Gastroesophageal sphincter (tissue), 4 donors: ENCODE results near the gene DTWD1. TPM values are rescaled to one million over a fixed set of nuclear protein-coding genes. Genes with fewer than 3 reads are reported as not detected.

Experiments used
- ATAC-seq: fragments of 150-250 bp; one replicate; pipeline ENCODE4 v1.9.1; 2016; ENCODE audit warnings: mild to moderate bottlenecking, moderate library complexity
- H3K27ac ChIP-seq, 4 donors: fragments of 200-600 bp; sonication (generic) in 3 of 4; 1 replicate in 3 of 4; 2 replicates in 1 of 4; pipeline ENCODE4 v1.5.1; 2016 to 2019
- H3K27me3 ChIP-seq: fragments of 200-600 bp; sonication (generic); one replicate; pipeline ENCODE4 v1.5.1; 2019
- H3K36me3 ChIP-seq, 2 donors: fragments of 200-600 bp; sonication (generic); one replicate each; pipeline ENCODE4 v1.5.1; 2019; ENCODE audit warnings: control low read depth in 1 of 2
- H3K4me1 ChIP-seq, 3 donors: fragments of 200-600 bp; sonication (generic); 1 replicate in 2 of 3; 2 replicates in 1 of 3; pipeline ENCODE4 v1.5.1; 2016 to 2019; ENCODE audit warnings: control low read depth in 2 of 3
- H3K4me3 ChIP-seq, 2 donors: fragments of 200-600 bp; sonication (generic); one replicate each; pipeline ENCODE4 v1.5.1; 2019; ENCODE audit warnings: mild to moderate bottlenecking in 1 of 2, moderate library complexity in 1 of 2
- H3K9me3 ChIP-seq, 3 donors: fragments of 200-600 bp; sonication (generic); one replicate each; pipeline ENCODE4 v1.5.1; 2017 to 2019; ENCODE audit warnings: control low read depth in 2 of 3
- EP300 ChIP-seq: sonication (generic); formaldehyde crosslinking; IDR thresholded peaks from one replicate; pipeline ENCODE4 v1.6.1; 2017; ENCODE audit warnings: antibody characterized with exemption, mild to moderate bottlenecking
- POLR2A ChIP-seq, 2 donors: fragments of 450-650 bp; IDR thresholded peaks; one replicate each; pipeline ENCODE4 v1.6.1; 2017; ENCODE audit warnings: antibody characterized with exemption in 2 of 2, mild to moderate bottlenecking in 2 of 2, moderate library complexity in 1 of 2
- POLR2AphosphoS5 ChIP-seq: sonication (generic); formaldehyde crosslinking; IDR thresholded peaks from one replicate; pipeline ENCODE4 v1.6.1; 2017; ENCODE audit warnings: antibody characterized with exemption
- WGBS, 2 donors: methylation state at CpG; one replicate each; pipeline ENCODE4 v1.1.5; 2018; ENCODE audit warnings: low coverage in 1 of 2; 5-methylcytosine and 5-hydroxymethylcytosine counted together
- total RNA-seq, 4 donors: library from RNA; depleted of rRNA; stranded (reverse); fragments of >200 nt; gene quantifications; one replicate each; pipeline ENCODE4 v1.1.0, GENCODE V29; 2016
- TF ChIP-seq, protein P1 (sequence below), 4 experiments: fragments of 200-600 bp in 2 of 4; fragments of 450-650 bp in 2 of 4; sonication (generic) in 1 of 4; IDR thresholded peaks; one replicate each; pipeline ENCODE4 v1.5.1; 2017 to 2019; ENCODE audit warnings: antibody characterized with exemption in 4 of 4, mild to moderate bottlenecking in 2 of 4, moderate library complexity in 2 of 4

DTWD1 gene
- total RNA-seq, 4 donors from 2014 or later: 27.4 to 44.4 (median 29.2) TPM

DNA sequence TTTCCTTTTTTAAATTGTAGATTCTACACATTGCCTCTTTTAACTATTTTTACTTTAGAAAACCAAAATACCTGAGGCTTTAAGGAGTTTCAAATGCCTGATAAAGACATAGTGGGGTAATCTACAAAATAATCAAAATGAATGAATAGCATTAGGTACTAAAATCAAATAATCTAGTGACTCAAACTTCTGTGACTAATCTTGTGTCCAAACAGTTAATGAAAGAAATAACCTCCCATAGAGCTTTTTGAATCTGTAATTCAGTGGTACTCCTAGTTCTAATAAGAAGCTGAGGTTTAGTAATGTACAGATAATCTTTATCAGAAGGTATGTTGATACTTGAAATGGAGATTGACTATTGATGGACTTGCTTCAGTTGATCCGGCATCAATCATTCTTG is 53.0 kb downstream of the DTWD1 start:
- H3K27me3 ChIP-seq: no peaks in the 10 kb centered on the region
- ATAC-seq: no peak
- TF ChIP-seq POLR2A (IDR thresholded peaks at IDR 0.05) (no peak), POLR2AphosphoS5 (no peak), EP300 (no peak)
- TF ChIP-seq, protein P1, sequence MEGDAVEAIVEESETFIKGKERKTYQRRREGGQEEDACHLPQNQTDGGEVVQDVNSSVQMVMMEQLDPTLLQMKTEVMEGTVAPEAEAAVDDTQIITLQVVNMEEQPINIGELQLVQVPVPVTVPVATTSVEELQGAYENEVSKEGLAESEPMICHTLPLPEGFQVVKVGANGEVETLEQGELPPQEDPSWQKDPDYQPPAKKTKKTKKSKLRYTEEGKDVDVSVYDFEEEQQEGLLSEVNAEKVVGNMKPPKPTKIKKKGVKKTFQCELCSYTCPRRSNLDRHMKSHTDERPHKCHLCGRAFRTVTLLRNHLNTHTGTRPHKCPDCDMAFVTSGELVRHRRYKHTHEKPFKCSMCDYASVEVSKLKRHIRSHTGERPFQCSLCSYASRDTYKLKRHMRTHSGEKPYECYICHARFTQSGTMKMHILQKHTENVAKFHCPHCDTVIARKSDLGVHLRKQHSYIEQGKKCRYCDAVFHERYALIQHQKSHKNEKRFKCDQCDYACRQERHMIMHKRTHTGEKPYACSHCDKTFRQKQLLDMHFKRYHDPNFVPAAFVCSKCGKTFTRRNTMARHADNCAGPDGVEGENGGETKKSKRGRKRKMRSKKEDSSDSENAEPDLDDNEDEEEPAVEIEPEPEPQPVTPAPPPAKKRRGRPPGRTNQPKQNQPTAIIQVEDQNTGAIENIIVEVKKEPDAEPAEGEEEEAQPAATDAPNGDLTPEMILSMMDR (IDR thresholded peaks at IDR 0.05): no peak
- no peak overlapping the region for H3K4me3 ChIP-seq
- H3K36me3 ChIP-seq: no peaks in the 10 kb centered on the region
- H3K27ac ChIP-seq: no peak overlapping the region
- 100% methylated on average over 1 of the region's 1 CpG for WGBS, 2 donors
- H3K4me1 ChIP-seq: no peaks in the 10 kb centered on the region
- no peaks in the 10 kb centered on the region for H3K9me3 ChIP-seq

DNA sequence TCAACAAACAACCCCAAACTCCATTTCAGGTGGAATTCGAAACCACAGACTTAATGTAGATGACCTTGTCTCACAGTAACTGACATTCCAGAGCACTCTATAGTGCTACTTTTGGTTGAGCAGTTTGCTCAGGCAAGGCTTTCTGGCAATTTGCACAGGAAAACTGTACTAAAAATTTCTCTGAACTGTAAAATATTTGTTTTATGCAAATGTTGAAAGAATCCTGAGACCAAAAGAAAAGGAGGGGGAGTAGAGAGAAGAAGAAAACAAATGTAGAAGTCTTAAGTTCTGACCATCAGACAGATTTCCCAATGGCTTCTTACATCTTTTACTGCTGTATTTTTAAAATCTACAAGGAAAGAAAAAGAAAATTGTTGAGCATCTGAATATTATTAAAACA is 53.5 kb downstream of the DTWD1 start:
- H3K36me3 ChIP-seq: no peaks in the 10 kb centered on the region
- ATAC-seq: no peak
- no peaks in the 10 kb centered on the region for H3K27me3 ChIP-seq
- no peaks in the 10 kb centered on the region for H3K9me3 ChIP-seq
- peak overlapping the region in 1 of 4 donors; percentile 51 for H3K27ac ChIP-seq
- H3K4me3 ChIP-seq: no peak overlapping the region
- WGBS, 2 donors: 67 to 70% methylated on average over 1 of the region's 1 CpG
- TF ChIP-seq, protein P1 (IDR thresholded peaks at IDR 0.05): no peak
- no peak for TF ChIP-seq EP300
- TF ChIP-seq POLR2A (IDR thresholded peaks at IDR 0.05): no peak
- TF ChIP-seq POLR2AphosphoS5: no peak
- no peaks in the 10 kb centered on the region for H3K4me1 ChIP-seq

DNA sequence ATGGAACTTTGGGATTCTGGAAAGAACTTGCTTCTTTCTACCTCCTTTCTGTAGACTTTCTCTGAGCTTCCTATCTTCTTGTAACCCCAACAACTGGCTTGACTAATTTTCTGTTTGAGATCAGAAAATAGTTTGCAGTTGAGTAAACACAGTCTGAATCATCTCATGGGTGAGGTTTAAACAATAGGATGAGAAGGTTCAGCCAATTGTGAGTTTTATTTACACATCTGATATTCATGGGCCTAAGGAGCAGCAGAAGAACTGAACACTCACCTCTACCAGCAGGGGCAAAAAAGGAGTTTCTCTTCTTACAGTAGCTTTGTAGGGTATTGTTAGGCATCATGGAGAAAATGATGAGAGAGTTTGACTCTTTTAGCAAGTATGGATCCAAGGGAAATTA is 54.2 kb downstream of the DTWD1 start:
- no peak for TF ChIP-seq POLR2A (IDR thresholded peaks at IDR 0.05)
- TF ChIP-seq, protein P1 (IDR thresholded peaks at IDR 0.05): peak in 1 of 4 experiments; percentile 5
- Histone ChIP-seq H3K27ac (no peak overlapping the region), H3K36me3 (no peaks in the 10 kb centered on the region), H3K27me3 (no peaks in the 10 kb centered on the region), H3K4me3 (no peak overlapping the region), H3K9me3 (no peaks in the 10 kb centered on the region), H3K4me1 (no peaks in the 10 kb centered on the region)
- no peak for ATAC-seq

DNA sequence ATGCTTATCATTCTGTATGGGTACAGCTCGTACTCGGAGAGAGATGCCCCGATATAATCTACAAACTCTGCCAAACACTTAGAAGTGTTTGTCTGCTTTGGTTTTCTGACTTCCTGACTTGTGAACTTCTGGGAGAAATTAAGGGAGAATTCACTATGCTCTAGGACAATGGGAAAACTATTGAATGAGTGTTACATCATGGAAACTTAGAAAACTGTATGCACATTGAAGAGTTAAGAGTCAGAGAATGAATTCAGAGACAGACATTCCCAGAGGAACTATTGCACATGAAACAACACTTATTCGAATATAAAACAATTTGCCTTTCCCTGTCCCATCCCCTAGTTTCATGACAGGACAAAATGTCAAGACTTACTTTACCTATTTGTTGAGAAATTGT is 57.8 kb downstream of the DTWD1 start:
- Histone ChIP-seq H3K36me3 (no peaks in the 10 kb centered on the region), H3K4me1 (no peaks in the 10 kb centered on the region), H3K4me3 (no peak overlapping the region), H3K27me3 (no peaks in the 10 kb centered on the region), H3K9me3 (no peaks in the 10 kb centered on the region), H3K27ac (no peak overlapping the region)
- no peak for ATAC-seq
- TF ChIP-seq POLR2A (IDR thresholded peaks at IDR 0.05) (no peak), EP300 (no peak), POLR2AphosphoS5 (no peak)
- TF ChIP-seq, protein P1 (IDR thresholded peaks at IDR 0.05): no peak
- WGBS, 2 donors: 43 to 46% methylated on average over 4 of the region's 4 CpGs

DNA sequence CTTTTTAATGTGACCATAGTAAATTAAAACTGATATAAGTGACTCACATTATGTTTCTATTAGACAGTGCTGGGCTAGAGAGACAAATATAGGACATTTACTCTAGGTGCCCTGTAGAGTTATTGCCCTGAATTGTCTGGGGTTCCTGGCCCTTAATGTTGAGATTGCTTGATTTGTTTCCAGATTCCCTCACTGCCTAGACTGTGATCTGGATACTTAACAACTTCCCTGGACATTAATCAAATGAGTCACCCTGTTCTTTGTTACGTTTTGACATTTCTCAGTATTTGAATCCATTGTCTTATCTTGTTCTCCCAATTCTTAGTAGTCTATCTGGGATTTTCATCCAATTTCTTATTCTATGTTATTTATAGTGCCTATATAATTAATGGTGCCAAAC is 65.8 kb downstream of the DTWD1 start:
- TF ChIP-seq POLR2A (IDR thresholded peaks at IDR 0.05): no peak
- TF ChIP-seq, protein P1 (IDR thresholded peaks at IDR 0.05): no peak
- TF ChIP-seq EP300: no peak
- no peak for TF ChIP-seq POLR2AphosphoS5
- ATAC-seq: no peak

More for the DNA sequence above, 65.8 kb downstream of the DTWD1 start:
- Histone ChIP-seq H3K36me3 (no peaks in the 10 kb centered on the region), H3K4me3 (no peak overlapping the region), H3K27ac (no peak overlapping the region), H3K9me3 (no peaks in the 10 kb centered on the region), H3K4me1 (no peaks in the 10 kb centered on the region), H3K27me3 (no peaks in the 10 kb centered on the region)
- WGBS, 2 donors: 25 to 28% methylated on average over 1 of the region's 1 CpG
